ENCODE results near the gene OR2K2. TPM values are rescaled to one million over a fixed set of nuclear protein-coding genes. Genes with fewer than 3 reads are reported as not detected.

Gene OR2K2
- total and polyA plus RNA-seq, 9 of the 15 experiments (the other 6 are each of a cell fraction or from before 2014, with no cell fraction given): not detected

DNA sequence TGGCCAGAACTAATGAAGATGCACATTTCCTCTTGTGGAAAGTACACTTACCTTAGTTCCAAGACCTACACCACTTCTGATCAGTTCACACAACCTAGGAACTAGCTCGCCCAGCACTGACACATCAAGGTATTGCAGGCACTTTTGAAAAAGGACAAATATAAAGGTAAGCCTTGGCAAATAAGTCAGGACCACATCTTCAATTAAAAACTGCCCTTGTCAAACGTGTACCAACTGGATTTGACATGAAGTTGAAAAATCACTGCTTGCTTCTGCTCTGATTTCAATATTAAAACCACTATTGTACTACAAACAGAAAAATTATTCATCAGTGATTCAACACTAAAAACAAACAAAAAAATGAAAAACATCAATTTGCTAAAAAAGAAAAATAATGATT is 45.0 kb upstream of the OR2K2 start:
- in situ Hi-C loops (cut with MboI) (no loop called here), intact Hi-C loops (cut with micrococcal nuclease) (no loop called here)
- Histone ChIP-seq H3K9me1 (ENCODE audit: control insufficient read depth, insufficient read depth, low read length) (no peaks in the 10 kb centered on the region), H3K4me2 (ENCODE audit: insufficient read depth, low read length) (no peak overlapping the region), H3K79me2 (ENCODE audit: control insufficient read depth, insufficient read depth, low read length) (no peaks in the 10 kb centered on the region), H3K9ac (ENCODE audit: insufficient read depth in 1 of 2, low read depth in 2 of 2, low read length in 2 of 2) (no peak overlapping the region), H3K27ac (ENCODE audit: extremely low read depth, low read depth, low read length) (no peak overlapping the region), H3K36me3 (ENCODE audit: control insufficient read depth, insufficient read depth, low read length) (peaks cover 95% of the 10 kb centered on the region), H3K27me3 (ENCODE audit: control insufficient read depth in 2 of 2, insufficient read depth in 2 of 2, low read length in 2 of 2) (no peaks in the 10 kb centered on the region), H3K4me1 (replicated peaks in 1 of 2; ENCODE audit: control insufficient read depth in 2 of 2, insufficient read depth in 2 of 2, low read length in 2 of 2) (no peaks in the 10 kb centered on the region), H4K20me1 (replicated peaks; ENCODE audit: control insufficient read depth, insufficient read depth, low read length) (no peaks in the 10 kb centered on the region), H2AFZ (ENCODE audit: low read depth, low read length) (no peak overlapping the region), H3K4me3 (no peak overlapping the region), H3K9me3 (replicated peaks; ENCODE audit: control insufficient read depth, insufficient read depth, low read depth, low read length) (no peaks in the 10 kb centered on the region)
- ChIA-PET POLR2A (no interaction called here), CTCF (ENCODE audit: low intra/inter-chr PET ratio) (no interaction called here)
- WGBS (ENCODE audit: insufficient coverage, low coverage, missing lambda C conversion rate): 84% methylated on average over 2 of the region's 2 CpGs
- ATAC-seq (no peak), DNase-seq (ENCODE audit: extremely low read depth in 1 of 4, low spot score in 3 of 4) (no peak), FAIRE-seq (no peak)
- BruUV-seq (replicated peaks): no TSS peak
- TF ChIP-seq ZNF436 (CRISPR knock-in tag; IDR thresholded peaks at IDR 0.05) (no peak), SMARCA5 (IDR thresholded peaks at IDR 0.05) (no peak), HNRNPUL1 (IDR thresholded peaks at IDR 0.05; ENCODE audit: low read length) (no peak), GATA2 (CRISPR knock-in tag; IDR thresholded peaks at IDR 0.05) (no peak), MTA2 (IDR thresholded peaks at IDR 0.05; ENCODE audit: low read depth) (no peak), MCM3 (IDR thresholded peaks at IDR 0.05) (no peak), POLR2B (IDR thresholded peaks at IDR 0.05; ENCODE audit: low read depth, partially characterized antibody) (no peak), OTX1 (CRISPR knock-in tag; IDR thresholded peaks at IDR 0.05) (no peak), ZNF431 (CRISPR knock-in tag; IDR thresholded peaks at IDR 0.05) (no peak), XRCC5 (IDR thresholded peaks at IDR 0.05; ENCODE audit: low read depth, low read length) (no peak)
- TF ChIP-seq, protein P1, sequence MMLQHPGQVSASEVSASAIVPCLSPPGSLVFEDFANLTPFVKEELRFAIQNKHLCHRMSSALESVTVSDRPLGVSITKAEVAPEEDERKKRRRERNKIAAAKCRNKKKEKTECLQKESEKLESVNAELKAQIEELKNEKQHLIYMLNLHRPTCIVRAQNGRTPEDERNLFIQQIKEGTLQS (IDR thresholded peaks at IDR 0.05): no peak
- TF ChIP-seq, protein P1 (CRISPR knock-in tag; conservative IDR thresholded peaks at IDR 0.05): no peak
- TF ChIP-seq, protein P2, sequence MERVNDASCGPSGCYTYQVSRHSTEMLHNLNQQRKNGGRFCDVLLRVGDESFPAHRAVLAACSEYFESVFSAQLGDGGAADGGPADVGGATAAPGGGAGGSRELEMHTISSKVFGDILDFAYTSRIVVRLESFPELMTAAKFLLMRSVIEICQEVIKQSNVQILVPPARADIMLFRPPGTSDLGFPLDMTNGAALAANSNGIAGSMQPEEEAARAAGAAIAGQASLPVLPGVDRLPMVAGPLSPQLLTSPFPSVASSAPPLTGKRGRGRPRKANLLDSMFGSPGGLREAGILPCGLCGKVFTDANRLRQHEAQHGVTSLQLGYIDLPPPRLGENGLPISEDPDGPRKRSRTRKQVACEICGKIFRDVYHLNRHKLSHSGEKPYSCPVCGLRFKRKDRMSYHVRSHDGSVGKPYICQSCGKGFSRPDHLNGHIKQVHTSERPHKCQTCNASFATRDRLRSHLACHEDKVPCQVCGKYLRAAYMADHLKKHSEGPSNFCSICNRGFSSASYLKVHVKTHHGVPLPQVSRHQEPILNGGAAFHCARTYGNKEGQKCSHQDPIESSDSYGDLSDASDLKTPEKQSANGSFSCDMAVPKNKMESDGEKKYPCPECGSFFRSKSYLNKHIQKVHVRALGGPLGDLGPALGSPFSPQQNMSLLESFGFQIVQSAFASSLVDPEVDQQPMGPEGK (CRISPR knock-in tag; IDR thresholded peaks at IDR 0.05; ENCODE audit: borderline replicate concordance): no peak
- TF ChIP-seq, protein P3, sequence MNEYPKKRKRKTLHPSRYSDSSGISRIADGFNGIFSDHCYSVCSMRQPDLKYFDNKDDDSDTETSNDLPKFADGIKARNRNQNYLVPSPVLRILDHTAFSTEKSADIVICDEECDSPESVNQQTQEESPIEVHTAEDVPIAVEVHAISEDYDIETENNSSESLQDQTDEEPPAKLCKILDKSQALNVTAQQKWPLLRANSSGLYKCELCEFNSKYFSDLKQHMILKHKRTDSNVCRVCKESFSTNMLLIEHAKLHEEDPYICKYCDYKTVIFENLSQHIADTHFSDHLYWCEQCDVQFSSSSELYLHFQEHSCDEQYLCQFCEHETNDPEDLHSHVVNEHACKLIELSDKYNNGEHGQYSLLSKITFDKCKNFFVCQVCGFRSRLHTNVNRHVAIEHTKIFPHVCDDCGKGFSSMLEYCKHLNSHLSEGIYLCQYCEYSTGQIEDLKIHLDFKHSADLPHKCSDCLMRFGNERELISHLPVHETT (CRISPR knock-in tag; conservative IDR thresholded peaks at IDR 0.05 in 1 of 2, IDR thresholded peaks at IDR 0.05 in 1 of 2): no peak
- TF ChIP-seq, protein P4, sequence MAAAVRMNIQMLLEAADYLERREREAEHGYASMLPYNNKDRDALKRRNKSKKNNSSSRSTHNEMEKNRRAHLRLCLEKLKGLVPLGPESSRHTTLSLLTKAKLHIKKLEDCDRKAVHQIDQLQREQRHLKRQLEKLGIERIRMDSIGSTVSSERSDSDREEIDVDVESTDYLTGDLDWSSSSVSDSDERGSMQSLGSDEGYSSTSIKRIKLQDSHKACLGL (CRISPR knock-in tag; IDR thresholded peaks at IDR 0.05; ENCODE audit: borderline replicate concordance, poor library complexity, severe bottlenecking): no peak
- TF ChIP-seq, protein P5, sequence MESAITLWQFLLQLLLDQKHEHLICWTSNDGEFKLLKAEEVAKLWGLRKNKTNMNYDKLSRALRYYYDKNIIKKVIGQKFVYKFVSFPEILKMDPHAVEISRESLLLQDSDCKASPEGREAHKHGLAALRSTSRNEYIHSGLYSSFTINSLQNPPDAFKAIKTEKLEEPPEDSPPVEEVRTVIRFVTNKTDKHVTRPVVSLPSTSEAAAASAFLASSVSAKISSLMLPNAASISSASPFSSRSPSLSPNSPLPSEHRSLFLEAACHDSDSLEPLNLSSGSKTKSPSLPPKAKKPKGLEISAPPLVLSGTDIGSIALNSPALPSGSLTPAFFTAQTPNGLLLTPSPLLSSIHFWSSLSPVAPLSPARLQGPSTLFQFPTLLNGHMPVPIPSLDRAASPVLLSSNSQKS (CRISPR knock-in tag; IDR thresholded peaks at IDR 0.05): no peak

Measured in K562 (cell line).